Measurements from ENCODE around the gene MTAP.

The MTAP gene

DNA sequence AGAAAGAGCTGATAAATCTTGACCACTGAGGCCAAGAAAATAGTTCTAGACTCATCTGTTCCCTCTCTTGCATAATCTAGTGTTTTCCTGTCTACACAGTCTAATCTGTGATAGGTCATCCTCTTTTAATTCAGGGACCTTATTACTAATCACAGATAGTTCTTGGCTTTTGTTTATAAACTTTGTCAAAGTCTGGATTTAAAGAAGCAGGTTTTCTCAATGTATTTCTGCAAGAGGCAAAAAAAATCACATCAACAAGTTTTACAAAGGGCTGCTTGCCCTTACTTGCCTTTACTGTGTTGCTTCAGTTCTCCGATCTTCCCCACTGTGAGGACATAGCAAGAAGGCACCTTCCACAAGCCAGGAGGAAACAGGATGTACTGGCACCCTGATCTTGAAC is 43.9 kb upstream of the MTAP start (continued):
- TF ChIP-seq ZNF837 (tag by site-specific recombination; IDR thresholded peaks at IDR 0.05) (no peak), ZNF354C (tag by site-specific recombination; IDR thresholded peaks at IDR 0.05; ENCODE audit: borderline replicate concordance, low read depth) (no peak), ZFP69B (tag by site-specific recombination; IDR thresholded peaks at IDR 0.05) (no peak)
- TF ChIP-seq, protein P1, sequence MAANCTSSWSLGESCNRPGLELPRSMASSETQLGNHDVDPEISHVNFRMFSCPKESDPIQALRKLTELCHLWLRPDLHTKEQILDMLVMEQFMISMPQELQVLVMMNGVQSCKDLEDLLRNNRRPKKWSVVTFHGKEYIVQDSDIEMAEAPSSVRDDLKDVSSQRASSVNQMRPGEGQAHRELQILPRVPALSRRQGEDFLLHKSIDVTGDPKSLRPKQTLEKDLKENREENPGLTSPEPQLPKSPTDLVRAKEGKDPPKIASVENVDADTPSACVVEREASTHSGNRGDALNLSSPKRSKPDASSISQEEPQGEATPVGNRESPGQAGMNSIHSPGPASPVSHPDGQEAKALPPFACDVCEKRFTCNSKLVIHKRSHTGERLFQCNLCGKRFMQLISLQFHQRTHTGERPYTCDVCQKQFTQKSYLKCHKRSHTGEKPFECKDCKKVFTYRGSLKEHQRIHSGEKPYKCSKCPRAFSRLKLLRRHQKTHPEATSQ (tag by site-specific recombination; IDR thresholded peaks at IDR 0.05), result no peak
- TF ChIP-seq, protein P2, sequence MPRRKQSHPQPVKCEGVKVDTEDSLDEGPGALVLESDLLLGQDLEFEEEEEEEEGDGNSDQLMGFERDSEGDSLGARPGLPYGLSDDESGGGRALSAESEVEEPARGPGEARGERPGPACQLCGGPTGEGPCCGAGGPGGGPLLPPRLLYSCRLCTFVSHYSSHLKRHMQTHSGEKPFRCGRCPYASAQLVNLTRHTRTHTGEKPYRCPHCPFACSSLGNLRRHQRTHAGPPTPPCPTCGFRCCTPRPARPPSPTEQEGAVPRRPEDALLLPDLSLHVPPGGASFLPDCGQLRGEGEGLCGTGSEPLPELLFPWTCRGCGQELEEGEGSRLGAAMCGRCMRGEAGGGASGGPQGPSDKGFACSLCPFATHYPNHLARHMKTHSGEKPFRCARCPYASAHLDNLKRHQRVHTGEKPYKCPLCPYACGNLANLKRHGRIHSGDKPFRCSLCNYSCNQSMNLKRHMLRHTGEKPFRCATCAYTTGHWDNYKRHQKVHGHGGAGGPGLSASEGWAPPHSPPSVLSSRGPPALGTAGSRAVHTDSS (tag by site-specific recombination; IDR thresholded peaks at IDR 0.05), result no peak

DNA sequence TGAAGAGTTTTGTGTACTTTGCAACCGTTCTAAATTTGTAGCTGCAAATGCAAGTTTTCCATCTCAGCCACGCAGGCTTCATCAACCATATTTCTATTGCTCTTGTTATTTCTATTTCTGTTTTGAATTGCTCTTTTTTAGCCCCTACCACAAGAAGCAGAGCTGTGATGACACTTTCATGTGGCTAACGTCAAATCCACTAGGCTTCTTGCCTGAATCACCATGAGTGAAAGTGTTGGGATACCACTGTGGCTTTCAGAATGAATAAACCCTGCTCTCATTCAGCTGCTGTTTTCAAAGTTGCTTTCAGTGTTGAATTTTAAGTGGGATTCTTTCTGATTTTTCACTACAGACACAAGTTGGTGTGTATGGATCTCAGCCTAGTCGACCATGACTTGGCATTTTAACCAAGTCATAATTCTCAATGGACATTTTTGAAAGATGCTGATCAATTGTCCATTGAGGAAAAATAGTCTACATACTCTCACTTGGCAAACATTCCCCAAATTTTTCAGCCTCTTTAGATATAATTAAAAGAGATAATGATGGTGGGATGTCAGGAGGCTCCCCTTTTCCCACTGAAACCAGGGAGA is 41.0 kb upstream of the MTAP start:
- Histone ChIP-seq H3K9me3 (ENCODE audit: control insufficient read depth, insufficient read depth, low read depth, low read length) (no peaks in the 10 kb centered on the region), H3K4me3 (ENCODE audit: low read depth, low read length) (no peak overlapping the region), H3K4me1 (ENCODE audit: control insufficient read depth, insufficient read depth, low read length) (no peaks in the 10 kb centered on the region), H3K36me3 (ENCODE audit: control insufficient read depth in 2 of 2, insufficient read depth in 1 of 2, low read length in 2 of 2) (no peaks in the 10 kb centered on the region), H3K27ac (ENCODE audit: extremely low read depth, low read depth, low read length) (no peak overlapping the region)
- CTCF ChIA-PET, result interaction anchor here (0.6 to 1.1 kb wide), 3 partner anchors 10 to 1916 kb away, joined by 3 read pairs; no protein-coding TSS in a partner anchor
- POLR2A ChIA-PET, result no interaction called here
- no peak for TF ChIP-seq ZNF626 (tag by site-specific recombination; IDR thresholded peaks at IDR 0.05)
- TF ChIP-seq ZNF24 (tag by site-specific recombination; IDR thresholded peaks at IDR 0.05), result no peak
- TF ChIP-seq, protein P3, sequence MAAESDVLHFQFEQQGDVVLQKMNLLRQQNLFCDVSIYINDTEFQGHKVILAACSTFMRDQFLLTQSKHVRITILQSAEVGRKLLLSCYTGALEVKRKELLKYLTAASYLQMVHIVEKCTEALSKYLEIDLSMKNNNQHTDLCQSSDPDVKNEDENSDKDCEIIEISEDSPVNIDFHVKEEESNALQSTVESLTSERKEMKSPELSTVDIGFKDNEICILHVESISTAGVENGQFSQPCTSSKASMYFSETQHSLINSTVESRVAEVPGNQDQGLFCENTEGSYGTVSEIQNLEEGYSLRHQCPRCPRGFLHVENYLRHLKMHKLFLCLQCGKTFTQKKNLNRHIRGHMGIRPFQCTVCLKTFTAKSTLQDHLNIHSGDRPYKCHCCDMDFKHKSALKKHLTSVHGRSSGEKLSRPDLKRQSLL (tag by site-specific recombination; IDR thresholded peaks at IDR 0.05), result no peak
- TF ChIP-seq ZNF473 (tag by site-specific recombination; IDR thresholded peaks at IDR 0.05), result no peak
- TF ChIP-seq, protein P4, sequence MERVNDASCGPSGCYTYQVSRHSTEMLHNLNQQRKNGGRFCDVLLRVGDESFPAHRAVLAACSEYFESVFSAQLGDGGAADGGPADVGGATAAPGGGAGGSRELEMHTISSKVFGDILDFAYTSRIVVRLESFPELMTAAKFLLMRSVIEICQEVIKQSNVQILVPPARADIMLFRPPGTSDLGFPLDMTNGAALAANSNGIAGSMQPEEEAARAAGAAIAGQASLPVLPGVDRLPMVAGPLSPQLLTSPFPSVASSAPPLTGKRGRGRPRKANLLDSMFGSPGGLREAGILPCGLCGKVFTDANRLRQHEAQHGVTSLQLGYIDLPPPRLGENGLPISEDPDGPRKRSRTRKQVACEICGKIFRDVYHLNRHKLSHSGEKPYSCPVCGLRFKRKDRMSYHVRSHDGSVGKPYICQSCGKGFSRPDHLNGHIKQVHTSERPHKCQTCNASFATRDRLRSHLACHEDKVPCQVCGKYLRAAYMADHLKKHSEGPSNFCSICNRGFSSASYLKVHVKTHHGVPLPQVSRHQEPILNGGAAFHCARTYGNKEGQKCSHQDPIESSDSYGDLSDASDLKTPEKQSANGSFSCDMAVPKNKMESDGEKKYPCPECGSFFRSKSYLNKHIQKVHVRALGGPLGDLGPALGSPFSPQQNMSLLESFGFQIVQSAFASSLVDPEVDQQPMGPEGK (tag by site-specific recombination; IDR thresholded peaks at IDR 0.05), result no peak
- no peak for TF ChIP-seq GLIS2 (tag by site-specific recombination; IDR thresholded peaks at IDR 0.05)
- TF ChIP-seq ZNF510 (tag by site-specific recombination; IDR thresholded peaks at IDR 0.05; ENCODE audit: insufficient replicate concordance), result no peak
- TF ChIP-seq, protein P5, sequence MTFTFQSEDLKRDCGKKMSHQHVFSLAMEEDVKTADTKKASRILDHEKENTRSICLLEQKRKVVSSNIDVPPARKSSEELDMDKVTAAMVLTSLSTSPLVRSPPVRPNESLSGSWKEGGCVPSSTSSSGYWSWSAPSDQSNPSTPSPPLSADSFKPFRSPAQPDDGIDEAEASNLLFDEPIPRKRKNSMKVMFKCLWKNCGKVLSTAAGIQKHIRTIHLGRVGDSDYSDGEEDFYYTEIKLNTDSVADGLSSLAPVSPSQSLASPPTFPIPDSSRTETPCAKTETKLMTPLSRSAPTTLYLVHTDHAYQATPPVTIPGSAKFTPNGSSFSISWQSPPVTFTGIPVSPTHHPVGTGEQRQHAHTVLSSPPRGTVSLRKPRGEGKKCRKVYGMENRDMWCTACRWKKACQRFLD (tag by site-specific recombination; IDR thresholded peaks at IDR 0.05), result no peak
- no peak for TF ChIP-seq ZNF174 (tag by site-specific recombination; IDR thresholded peaks at IDR 0.05)
- no peak for TF ChIP-seq ZNF416 (tag by site-specific recombination; IDR thresholded peaks at IDR 0.05)
- TF ChIP-seq, protein P6, sequence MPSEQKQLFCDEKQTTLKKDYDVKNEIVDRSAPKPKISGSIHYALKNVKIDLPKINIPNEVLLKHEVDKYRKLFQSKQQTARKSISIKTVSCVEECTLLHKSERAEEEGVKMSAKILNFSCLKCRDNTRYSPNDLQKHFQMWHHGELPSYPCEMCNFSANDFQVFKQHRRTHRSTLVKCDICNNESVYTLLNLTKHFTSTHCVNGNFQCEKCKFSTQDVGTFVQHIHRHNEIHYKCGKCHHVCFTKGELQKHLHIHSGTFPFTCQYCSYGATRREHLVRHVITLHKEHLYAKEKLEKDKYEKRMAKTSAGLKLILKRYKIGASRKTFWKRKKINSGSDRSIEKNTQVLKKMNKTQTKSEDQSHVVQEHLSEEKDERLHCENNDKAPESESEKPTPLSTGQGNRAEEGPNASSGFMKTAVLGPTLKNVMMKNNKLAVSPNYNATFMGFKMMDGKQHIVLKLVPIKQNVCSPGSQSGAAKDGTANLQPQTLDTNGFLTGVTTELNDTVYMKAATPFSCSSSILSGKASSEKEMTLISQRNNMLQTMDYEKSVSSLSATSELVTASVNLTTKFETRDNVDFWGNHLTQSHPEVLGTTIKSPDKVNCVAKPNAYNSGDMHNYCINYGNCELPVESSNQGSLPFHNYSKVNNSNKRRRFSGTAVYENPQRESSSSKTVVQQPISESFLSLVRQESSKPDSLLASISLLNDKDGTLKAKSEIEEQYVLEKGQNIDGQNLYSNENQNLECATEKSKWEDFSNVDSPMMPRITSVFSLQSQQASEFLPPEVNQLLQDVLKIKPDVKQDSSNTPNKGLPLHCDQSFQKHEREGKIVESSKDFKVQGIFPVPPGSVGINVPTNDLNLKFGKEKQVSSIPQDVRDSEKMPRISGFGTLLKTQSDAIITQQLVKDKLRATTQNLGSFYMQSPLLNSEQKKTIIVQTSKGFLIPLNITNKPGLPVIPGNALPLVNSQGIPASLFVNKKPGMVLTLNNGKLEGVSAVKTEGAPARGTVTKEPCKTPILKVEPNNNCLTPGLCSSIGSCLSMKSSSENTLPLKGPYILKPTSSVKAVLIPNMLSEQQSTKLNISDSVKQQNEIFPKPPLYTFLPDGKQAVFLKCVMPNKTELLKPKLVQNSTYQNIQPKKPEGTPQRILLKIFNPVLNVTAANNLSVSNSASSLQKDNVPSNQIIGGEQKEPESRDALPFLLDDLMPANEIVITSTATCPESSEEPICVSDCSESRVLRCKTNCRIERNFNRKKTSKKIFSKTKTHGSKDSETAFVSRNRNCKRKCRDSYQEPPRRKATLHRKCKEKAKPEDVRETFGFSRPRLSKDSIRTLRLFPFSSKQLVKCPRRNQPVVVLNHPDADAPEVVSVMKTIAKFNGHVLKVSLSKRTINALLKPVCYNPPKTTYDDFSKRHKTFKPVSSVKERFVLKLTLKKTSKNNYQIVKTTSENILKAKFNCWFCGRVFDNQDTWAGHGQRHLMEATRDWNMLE (tag by site-specific recombination; conservative IDR thresholded peaks at IDR 0.05; ENCODE audit: low read depth), result no peak
- TF ChIP-seq GLIS1 (tag by site-specific recombination; IDR thresholded peaks at IDR 0.05), result no peak
- TF ChIP-seq, protein P7, sequence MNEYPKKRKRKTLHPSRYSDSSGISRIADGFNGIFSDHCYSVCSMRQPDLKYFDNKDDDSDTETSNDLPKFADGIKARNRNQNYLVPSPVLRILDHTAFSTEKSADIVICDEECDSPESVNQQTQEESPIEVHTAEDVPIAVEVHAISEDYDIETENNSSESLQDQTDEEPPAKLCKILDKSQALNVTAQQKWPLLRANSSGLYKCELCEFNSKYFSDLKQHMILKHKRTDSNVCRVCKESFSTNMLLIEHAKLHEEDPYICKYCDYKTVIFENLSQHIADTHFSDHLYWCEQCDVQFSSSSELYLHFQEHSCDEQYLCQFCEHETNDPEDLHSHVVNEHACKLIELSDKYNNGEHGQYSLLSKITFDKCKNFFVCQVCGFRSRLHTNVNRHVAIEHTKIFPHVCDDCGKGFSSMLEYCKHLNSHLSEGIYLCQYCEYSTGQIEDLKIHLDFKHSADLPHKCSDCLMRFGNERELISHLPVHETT (tag by site-specific recombination; IDR thresholded peaks at IDR 0.05), result no peak
- no peak for TF ChIP-seq ZNF157 (tag by site-specific recombination; IDR thresholded peaks at IDR 0.05)
- no peak for TF ChIP-seq ZNF23 (tag by site-specific recombination; IDR thresholded peaks at IDR 0.05; ENCODE audit: borderline replicate concordance)
- no peak for TF ChIP-seq ZFHX2 (tag by site-specific recombination; conservative IDR thresholded peaks at IDR 0.05)
- no peak for TF ChIP-seq ZBTB8A (tag by site-specific recombination; IDR thresholded peaks at IDR 0.05)
